Measurements from ENCODE around the gene PPP1R2. TPM values are rescaled to one million over a fixed set of nuclear protein-coding genes. Genes with fewer than 3 reads are reported as not detected.

The PPP1R2 gene
- total and polyA plus RNA-seq, 2 of the 13 experiments (the other 11 are each of a cell fraction or from before 2014, with no cell fraction given): 36.5 to 86.5 TPM

GRCh38 chr3:195570344-195570743, 27.2 kb upstream of the PPP1R2 start (continued):
- TF ChIP-seq HNF1A (IDR thresholded peaks at IDR 0.05; ENCODE audit: low read depth) (no peak), HNF1A (CRISPR knock-in tag; IDR thresholded peaks at IDR 0.05; ENCODE audit: borderline replicate concordance) (no peak), MED1 (CRISPR knock-in tag; IDR thresholded peaks at IDR 0.05) (no peak), ZNF431 (CRISPR knock-in tag; IDR thresholded peaks at IDR 0.05; ENCODE audit: borderline replicate concordance, low read depth) (no peak), ISX (CRISPR knock-in tag; conservative IDR thresholded peaks at IDR 0.05) (no peak), ZNF552 (CRISPR knock-in tag; IDR thresholded peaks at IDR 0.05; ENCODE audit: borderline replicate concordance) (no peak), ZNF354B (CRISPR knock-in tag; IDR thresholded peaks at IDR 0.05) (no peak), TOE1 (CRISPR knock-in tag; IDR thresholded peaks at IDR 0.05) (no peak), LCORL (IDR thresholded peaks at IDR 0.05) (no peak), LCORL (CRISPR knock-in tag; IDR thresholded peaks at IDR 0.05) (no peak), SRSF4 (IDR thresholded peaks at IDR 0.05; ENCODE audit: low read depth, low read length, poor library complexity, severe bottlenecking) (no peak), POLR2AphosphoS2 (IDR thresholded peaks at IDR 0.05; ENCODE audit: low read depth, low read length) (no peak), HNRNPLL (IDR thresholded peaks at IDR 0.05; ENCODE audit: low read depth, low read length, poor library complexity, severe bottlenecking) (no peak), POLR2AphosphoS5 (IDR thresholded peaks at IDR 0.05; ENCODE audit: low read depth, low read length) (no peak)
- TF ChIP-seq, protein P1, sequence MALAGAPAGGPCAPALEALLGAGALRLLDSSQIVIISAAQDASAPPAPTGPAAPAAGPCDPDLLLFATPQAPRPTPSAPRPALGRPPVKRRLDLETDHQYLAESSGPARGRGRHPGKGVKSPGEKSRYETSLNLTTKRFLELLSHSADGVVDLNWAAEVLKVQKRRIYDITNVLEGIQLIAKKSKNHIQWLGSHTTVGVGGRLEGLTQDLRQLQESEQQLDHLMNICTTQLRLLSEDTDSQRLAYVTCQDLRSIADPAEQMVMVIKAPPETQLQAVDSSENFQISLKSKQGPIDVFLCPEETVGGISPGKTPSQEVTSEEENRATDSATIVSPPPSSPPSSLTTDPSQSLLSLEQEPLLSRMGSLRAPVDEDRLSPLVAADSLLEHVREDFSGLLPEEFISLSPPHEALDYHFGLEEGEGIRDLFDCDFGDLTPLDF (CRISPR knock-in tag; IDR thresholded peaks at IDR 0.05): no peak
